Activated CD8-positive, alpha-beta T cell treated with anti-CD3 and anti-CD28 coated beads for 36 hours (primary cell): ENCODE measurements around the gene PES1. TPM values are rescaled to one million over a fixed set of nuclear protein-coding genes. Genes with fewer than 3 reads are reported as not detected.
"Not testable (repeated sequence)": the region's sequence is repeated elsewhere in the genome, so short reads cannot be mapped to it uniquely, and the experiment has no call there.

Source experiments
- ATAC-seq: fragments of 200-7000 bp; cut with Tn5 transposase; one replicate; pipeline ENCODE4 v1.10.0; 2021; ENCODE audit warnings: mild to moderate bottlenecking, moderate library complexity
- CTCF ChIA-PET: fragments of 350-600 bp; sonication (Branson Sonifier 250); formaldehyde crosslinking; loops from one replicate; lab custom pipeline; 2021; ENCODE audit warnings: antibody characterized with exemption; lab: Charles Lee
- POLR2A ChIA-PET: fragments of 350-600 bp; sonication (Branson Sonifier 250); formaldehyde crosslinking; loops from one replicate; lab custom pipeline; 2021; ENCODE audit warnings: antibody characterized with exemption; lab: Charles Lee
- DNase-seq: peaks from one replicate; pipeline ENCODE4 v3.0.0-alpha.2; 2020
- H3K27ac Mint-ChIP-seq: one replicate; pipeline ENCODE4 v1.8.0; 2021; ENCODE audit warnings: mild to moderate bottlenecking, mixed read lengths
- H3K27me3 Mint-ChIP-seq: one replicate; pipeline ENCODE4 v1.8.0; 2021; ENCODE audit warnings: mixed read lengths
- H3K36me3 Mint-ChIP-seq: one replicate; pipeline ENCODE4 v1.8.0; 2021; ENCODE audit warnings: low read depth, mixed read lengths
- H3K4me1 Mint-ChIP-seq: one replicate; pipeline ENCODE4 v1.8.0; 2021; ENCODE audit warnings: low read depth, mixed read lengths
- H3K4me3 Mint-ChIP-seq: one replicate; pipeline ENCODE4 v1.8.0; 2021; ENCODE audit warnings: mild to moderate bottlenecking, moderate library complexity, mixed read lengths
- H3K9me3 Mint-ChIP-seq: one replicate; pipeline ENCODE4 v1.8.0; 2021; ENCODE audit warnings: mixed read lengths
- CTCF ChIP-seq: fragments of 200-600 bp; IDR thresholded peaks from one replicate; pipeline ENCODE4 v1.8.0; 2022; ENCODE audit warnings: antibody characterized with exemption, mild to moderate bottlenecking
- intact Hi-C: fragments of 100-400 bp; cut with micrococcal nuclease; formaldehyde crosslinking; loops from one replicate; pipeline ENCODE4 v1.10.0; 2022
- total RNA-seq, 2 experiments: library from RNA; stranded (reverse); gene quantifications; one replicate each; pipeline ENCODE4 v1.2.3, GENCODE V29; 2021

Gene PES1
- total RNA-seq, 2 experiments from 2014 or later = 123 to 131 TPM

- no peak for ATAC-seq
- H3K4me3 Mint-ChIP-seq = no peak overlapping the region
- no peak for DNase-seq
- TF ChIP-seq CTCF = no peak
- H3K27me3 Mint-ChIP-seq = peaks cover 26% of the 10 kb centered on the region
- H3K4me1 Mint-ChIP-seq = peaks cover 4% of the 10 kb centered on the region
- intact Hi-C loops = no loop called here
- POLR2A ChIA-PET = interaction anchor here (0.6 kb wide), 1 partner anchor 11 kb away, joined by 3 read pairs; no protein-coding TSS in a partner anchor
- no peaks in the 10 kb centered on the region for H3K36me3 Mint-ChIP-seq
- CTCF ChIA-PET = no interaction called here
- H3K9me3 Mint-ChIP-seq = no peaks in the 10 kb centered on the region
- no peak overlapping the region for H3K27ac Mint-ChIP-seq
Measured at GRCh38 chr22:30541961-30542810, 49.5 kb downstream of the PES1 start.

GRCh38 chr22:30541511-30541910, 50.2 kb downstream of the PES1 start:
- POLR2A ChIA-PET, intact Hi-C loops, H3K4me3 Mint-ChIP-seq, H3K27ac Mint-ChIP-seq, H3K9me3 Mint-ChIP-seq, ATAC-seq, H3K4me1 Mint-ChIP-seq, H3K36me3 Mint-ChIP-seq, DNase-seq: not testable (repeated sequence)
- CTCF ChIA-PET = interaction anchor here (0.8 to 1.2 kb wide), 3 partner anchors 15 to 151 kb away, joined by 3 to 4 read pairs (median 3); no protein-coding TSS in a partner anchor
- H3K27me3 Mint-ChIP-seq = peaks cover 26% of the 10 kb centered on the region

- no peak for TF ChIP-seq CTCF
- no peak overlapping the region for H3K4me3 Mint-ChIP-seq
- DNase-seq (no peak), ATAC-seq (no peak)
- intact Hi-C loops = no loop called here
- ChIA-PET CTCF (no interaction called here), POLR2A (interaction anchor here (0.7 kb wide), 1 partner anchor 176 kb away, joined by 3 read pairs; no protein-coding TSS in a partner anchor)
- H3K27me3 Mint-ChIP-seq = peaks cover 22% of the 10 kb centered on the region
- H3K36me3 Mint-ChIP-seq = no peaks in the 10 kb centered on the region
- H3K27ac Mint-ChIP-seq = no peak overlapping the region
- H3K9me3 Mint-ChIP-seq = no peaks in the 10 kb centered on the region
- peaks cover 10% of the 10 kb centered on the region for H3K4me1 Mint-ChIP-seq
Measured at GRCh38 chr22:30539368-30539767, 52.3 kb downstream of the PES1 start.

GRCh38 chr22:30538280-30538679, 53.4 kb downstream of the PES1 start:
- ATAC-seq = no peak
- TF ChIP-seq CTCF = no peak
- intact Hi-C loops = no loop called here
- H3K4me1 Mint-ChIP-seq = peaks cover 10% of the 10 kb centered on the region
- no peak overlapping the region for H3K27ac Mint-ChIP-seq
- peaks cover 16% of the 10 kb centered on the region for H3K27me3 Mint-ChIP-seq
- POLR2A ChIA-PET = no interaction called here
- no peak for DNase-seq
- no peak overlapping the region for H3K4me3 Mint-ChIP-seq
- no peaks in the 10 kb centered on the region for H3K36me3 Mint-ChIP-seq
- H3K9me3 Mint-ChIP-seq = no peaks in the 10 kb centered on the region
- CTCF ChIA-PET = no interaction called here

GRCh38 chr22:30537083-30537731, 54.5 kb downstream of the PES1 start:
- no peak overlapping the region for H3K27ac Mint-ChIP-seq
- no peak for ATAC-seq
- peaks cover 10% of the 10 kb centered on the region for H3K27me3 Mint-ChIP-seq
- no peaks in the 10 kb centered on the region for H3K9me3 Mint-ChIP-seq
- CTCF ChIA-PET = no interaction called here
- DNase-seq = no peak
- H3K4me1 Mint-ChIP-seq = peaks cover 7% of the 10 kb centered on the region
- H3K4me3 Mint-ChIP-seq = no peak overlapping the region
- no peaks in the 10 kb centered on the region for H3K36me3 Mint-ChIP-seq
- intact Hi-C loops = no loop called here
- POLR2A ChIA-PET = no interaction called here
- TF ChIP-seq CTCF = no peak
